ENCODE measurements around the gene GNA12. TPM values are rescaled to one million over a fixed set of nuclear protein-coding genes. Genes with fewer than 3 reads are reported as not detected.

Gene GNA12
- total RNA-seq, 1 donor from 2014 or later, result 34.7 TPM

DNA sequence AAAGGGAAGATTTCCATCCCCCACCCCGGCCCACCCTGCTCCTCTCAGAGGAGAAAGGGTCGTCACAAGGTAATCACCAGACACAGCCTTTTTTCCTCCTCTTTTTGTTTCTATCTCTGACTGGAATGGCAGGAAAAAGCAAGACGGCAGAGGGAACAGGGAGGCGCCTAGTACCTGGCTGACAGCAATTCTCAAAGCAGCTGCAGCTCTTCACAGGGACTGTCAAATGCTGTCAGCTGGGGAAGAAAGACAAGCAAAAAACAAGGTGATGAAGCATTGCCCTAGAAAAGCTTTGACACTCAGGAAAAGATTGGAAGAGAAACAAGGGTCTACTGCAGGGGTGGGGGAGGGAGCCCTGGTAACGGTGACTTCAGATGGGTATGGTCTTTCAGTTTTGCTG is 52.7 kb downstream of the GNA12 start:
- Histone ChIP-seq H3K27me3 (no peaks in the 10 kb centered on the region), H3K36me3 (peaks cover 5% of the 10 kb centered on the region), H4K20me1 (ENCODE audit: low read depth) (no peaks in the 10 kb centered on the region), H3K79me2 (ENCODE audit: low read depth) (peaks cover 9% of the 10 kb centered on the region), H3K27ac (no peak overlapping the region), H3K4me1 (no peaks in the 10 kb centered on the region), H3K9me3 (ENCODE audit: low read depth) (no peaks in the 10 kb centered on the region), H3K9ac (no peak overlapping the region), H3K4me3 (no peak overlapping the region), H2AFZ (replicated peaks) (no peak overlapping the region), H3K4me2 (no peak overlapping the region), H3F3A (ENCODE audit: low read depth) (no peaks in the 10 kb centered on the region)
- no peaks in the 10 kb centered on the region for H3K9me3 Mint-ChIP-seq
- no peak for DNase-seq (ENCODE audit: low spot score)
- H3K4me3 Mint-ChIP-seq, result no peak overlapping the region
- no peaks in the 10 kb centered on the region for H3K4me1 Mint-ChIP-seq
- no peaks in the 10 kb centered on the region for H3K27me3 Mint-ChIP-seq (ENCODE audit: insufficient read depth, low read depth)
- no peak for TF ChIP-seq EZH2 (IDR thresholded peaks at IDR 0.05)
- TF ChIP-seq CTCF (IDR thresholded peaks at IDR 0.05), result no peak
- TF ChIP-seq EZH2phosphoT487 (IDR thresholded peaks at IDR 0.05), result no peak
- no peak overlapping the region for H3K27ac Mint-ChIP-seq
- H3K36me3 Mint-ChIP-seq, result peaks cover 34% of the 10 kb centered on the region

- no peak overlapping the region for H3K27ac Mint-ChIP-seq
- Histone ChIP-seq H3K36me3 (no peaks in the 10 kb centered on the region), H3K4me1 (no peaks in the 10 kb centered on the region), H3F3A (ENCODE audit: low read depth) (no peaks in the 10 kb centered on the region), H3K27ac (no peak overlapping the region), H3K4me2 (no peak overlapping the region), H3K9me3 (ENCODE audit: low read depth) (no peaks in the 10 kb centered on the region), H3K27me3 (no peaks in the 10 kb centered on the region), H3K4me3 (no peak overlapping the region), H4K20me1 (ENCODE audit: low read depth) (no peaks in the 10 kb centered on the region), H2AFZ (replicated peaks) (no peak overlapping the region), H3K79me2 (ENCODE audit: low read depth) (peaks cover 3% of the 10 kb centered on the region), H3K9ac (no peak overlapping the region)
- no peak overlapping the region for H3K4me3 Mint-ChIP-seq
- TF ChIP-seq EZH2 (IDR thresholded peaks at IDR 0.05) (no peak), CTCF (IDR thresholded peaks at IDR 0.05) (no peak), EZH2phosphoT487 (IDR thresholded peaks at IDR 0.05) (no peak)
- H3K27me3 Mint-ChIP-seq (ENCODE audit: insufficient read depth, low read depth), result no peaks in the 10 kb centered on the region
- H3K4me1 Mint-ChIP-seq, result no peaks in the 10 kb centered on the region
- H3K36me3 Mint-ChIP-seq, result peaks cover 37% of the 10 kb centered on the region
- no peak for DNase-seq (ENCODE audit: low spot score)
- peaks cover 2% of the 10 kb centered on the region for H3K9me3 Mint-ChIP-seq
These were observed 56.7 kb downstream of the GNA12 start for GRCh38 chr7:2787251-2787951.

GRCh38 chr7:2786607-2787116 is 57.4 kb downstream of the GNA12 start:
- no peak for DNase-seq (ENCODE audit: low spot score)
- no peaks in the 10 kb centered on the region for H3K9me3 ChIP-seq (ENCODE audit: low read depth)
- no peaks in the 10 kb centered on the region for H3F3A ChIP-seq (ENCODE audit: low read depth)
- no peak overlapping the region for H3K27ac ChIP-seq
- Mint-ChIP-seq H3K4me3 (no peak overlapping the region), H3K9me3 (peaks cover 2% of the 10 kb centered on the region), H3K4me1 (no peaks in the 10 kb centered on the region), H3K27me3 (ENCODE audit: insufficient read depth, low read depth) (no peaks in the 10 kb centered on the region), H3K27ac (no peak overlapping the region), H3K36me3 (peaks cover 38% of the 10 kb centered on the region)
- H3K4me2 ChIP-seq, result no peak overlapping the region
- no peak for TF ChIP-seq EZH2phosphoT487 (IDR thresholded peaks at IDR 0.05)
- no peak for TF ChIP-seq CTCF (IDR thresholded peaks at IDR 0.05)
- no peak for TF ChIP-seq EZH2 (IDR thresholded peaks at IDR 0.05)
- H3K27me3 ChIP-seq, result no peaks in the 10 kb centered on the region
- H3K4me3 ChIP-seq, result no peak overlapping the region
- H2AFZ ChIP-seq (replicated peaks), result no peak overlapping the region
- H3K4me1 ChIP-seq, result no peaks in the 10 kb centered on the region
- H4K20me1 ChIP-seq (ENCODE audit: low read depth), result no peaks in the 10 kb centered on the region
- peaks cover 3% of the 10 kb centered on the region for H3K79me2 ChIP-seq (ENCODE audit: low read depth)
- peaks cover 4% of the 10 kb centered on the region for H3K36me3 ChIP-seq
- no peak overlapping the region for H3K9ac ChIP-seq

Data from neural progenitor cell (in vitro differentiated cells).